Esophagus muscularis mucosa (tissue), 4 donors: ENCODE measurements around the gene PRDM5. TPM values are rescaled to one million over a fixed set of nuclear protein-coding genes. Genes with fewer than 3 reads are reported as not detected.

Experiments
- DNase-seq: peaks from one replicate; pipeline ENCODE4 v3.0.0-alpha.2; 2017; ENCODE audit errors: extremely low spot score
- H3K27ac ChIP-seq, 4 donors: fragments of 200-600 bp; sonication (generic); replicated peaks in 1 of 4; 1 replicate in 3 of 4; 2 replicates in 1 of 4; pipeline ENCODE4 v1.5.1; 2016 to 2019; ENCODE audit warnings: mild to moderate bottlenecking in 1 of 4
- H3K27me3 ChIP-seq, 4 donors: fragments of 200-600 bp; sonication (generic); one replicate each; pipeline versions ENCODE4 v1.5.1 to v1.6.0; 2016 to 2019
- H3K36me3 ChIP-seq, 4 donors: fragments of 200-600 bp; sonication (generic); one replicate each; pipeline ENCODE4 v1.5.1; 2016 to 2019
- H3K4me1 ChIP-seq, 4 donors: fragments of 200-600 bp; sonication (generic); one replicate each; pipeline ENCODE4 v1.5.1; 2016 to 2019
- H3K4me3 ChIP-seq, 4 donors: fragments of 200-600 bp; sonication (generic); 1 replicate in 2 of 4; 2 replicates in 2 of 4; pipeline ENCODE4 v1.5.1; 2016 to 2019; ENCODE audit warnings: mild to moderate bottlenecking in 4 of 4, moderate library complexity in 1 of 4
- H3K9me3 ChIP-seq, 4 donors: fragments of 200-600 bp; sonication (generic); 1 replicate in 3 of 4; 2 replicates in 1 of 4; pipeline ENCODE4 v1.5.1; 2016 to 2019
- EP300 ChIP-seq: sonication (generic); formaldehyde crosslinking; IDR thresholded peaks from one replicate; pipeline ENCODE4 v1.6.1; 2017; ENCODE audit warnings: antibody characterized with exemption
- POLR2A ChIP-seq: fragments of 450-650 bp; IDR thresholded peaks from one replicate; pipeline ENCODE4 v1.6.1; 2017; ENCODE audit warnings: antibody characterized with exemption, moderate library complexity, mild to moderate bottlenecking, low read depth
- POLR2AphosphoS5 ChIP-seq, 2 donors: sonication (generic); formaldehyde crosslinking; IDR thresholded peaks; one replicate each; pipeline ENCODE4 v1.6.1; 2017; ENCODE audit warnings: antibody characterized with exemption in 2 of 2
- WGBS: methylation state at CpG from one replicate; pipeline ENCODE4 v1.1.5; 2018; 5-methylcytosine and 5-hydroxymethylcytosine counted together
- intact Hi-C: fragments of 100-400 bp; cut with DNase I; formaldehyde crosslinking; loops from one replicate; pipeline ENCODE4 v1.15.1; 2023
- total RNA-seq, 4 donors: library from RNA; depleted of rRNA; stranded (reverse); fragments of >200 nt; gene quantifications; one replicate each; pipeline versions ENCODE4 v1.1.0 to v1.2.1, GENCODE V29; 2016
- TF ChIP-seq, protein P1 (sequence below), 3 experiments: fragments of 200-600 bp in 2 of 3; fragments of 450-650 bp in 1 of 3; sonication (generic) in 2 of 3; IDR thresholded peaks; one replicate each; pipeline ENCODE4 v1.5.1; 2017 to 2019; ENCODE audit warnings: antibody characterized with exemption in 3 of 3, mild to moderate bottlenecking in 2 of 3, moderate library complexity in 1 of 3

PRDM5 gene
- total RNA-seq, 4 donors from 2014 or later: 10.8 to 17.0 (median 15.4) TPM

DNA sequence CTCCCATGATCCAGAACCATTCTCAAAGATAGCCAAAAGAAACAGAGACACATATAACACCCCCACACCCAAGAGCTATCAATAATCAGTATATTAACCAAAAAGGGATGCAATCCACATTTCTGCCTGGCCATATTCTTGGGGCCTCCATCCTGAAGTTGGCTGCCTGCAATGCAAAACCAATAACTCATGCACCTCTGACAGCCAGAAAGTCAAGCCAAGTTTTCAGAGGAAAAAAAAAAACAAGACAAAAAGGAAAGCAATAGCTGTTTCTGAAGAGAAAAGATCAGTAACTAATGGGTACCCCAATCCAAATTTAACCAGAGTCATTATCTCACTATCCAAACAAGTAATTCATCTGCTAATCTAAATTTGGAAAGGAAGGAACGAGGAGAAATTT lies 7.3 kb upstream of the PRDM5 start:
- no peaks in the 10 kb centered on the region for H3K27me3 ChIP-seq
- no peaks in the 10 kb centered on the region for H3K4me1 ChIP-seq
- intact Hi-C loops: no loop called here
- no peak for DNase-seq
- 46% methylated on average over 1 of the region's 1 CpG for WGBS
- H3K36me3 ChIP-seq: no peaks in the 10 kb centered on the region
- no peak overlapping the region for H3K27ac ChIP-seq
- H3K4me3 ChIP-seq: no peak overlapping the region
- no peak for TF ChIP-seq POLR2AphosphoS5 (IDR thresholded peaks at IDR 0.05)
- TF ChIP-seq, protein P1, sequence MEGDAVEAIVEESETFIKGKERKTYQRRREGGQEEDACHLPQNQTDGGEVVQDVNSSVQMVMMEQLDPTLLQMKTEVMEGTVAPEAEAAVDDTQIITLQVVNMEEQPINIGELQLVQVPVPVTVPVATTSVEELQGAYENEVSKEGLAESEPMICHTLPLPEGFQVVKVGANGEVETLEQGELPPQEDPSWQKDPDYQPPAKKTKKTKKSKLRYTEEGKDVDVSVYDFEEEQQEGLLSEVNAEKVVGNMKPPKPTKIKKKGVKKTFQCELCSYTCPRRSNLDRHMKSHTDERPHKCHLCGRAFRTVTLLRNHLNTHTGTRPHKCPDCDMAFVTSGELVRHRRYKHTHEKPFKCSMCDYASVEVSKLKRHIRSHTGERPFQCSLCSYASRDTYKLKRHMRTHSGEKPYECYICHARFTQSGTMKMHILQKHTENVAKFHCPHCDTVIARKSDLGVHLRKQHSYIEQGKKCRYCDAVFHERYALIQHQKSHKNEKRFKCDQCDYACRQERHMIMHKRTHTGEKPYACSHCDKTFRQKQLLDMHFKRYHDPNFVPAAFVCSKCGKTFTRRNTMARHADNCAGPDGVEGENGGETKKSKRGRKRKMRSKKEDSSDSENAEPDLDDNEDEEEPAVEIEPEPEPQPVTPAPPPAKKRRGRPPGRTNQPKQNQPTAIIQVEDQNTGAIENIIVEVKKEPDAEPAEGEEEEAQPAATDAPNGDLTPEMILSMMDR (IDR thresholded peaks at IDR 0.05): no peak
- TF ChIP-seq POLR2A: no peak
- TF ChIP-seq EP300: no peak
- H3K9me3 ChIP-seq: no peaks in the 10 kb centered on the region

DNA sequence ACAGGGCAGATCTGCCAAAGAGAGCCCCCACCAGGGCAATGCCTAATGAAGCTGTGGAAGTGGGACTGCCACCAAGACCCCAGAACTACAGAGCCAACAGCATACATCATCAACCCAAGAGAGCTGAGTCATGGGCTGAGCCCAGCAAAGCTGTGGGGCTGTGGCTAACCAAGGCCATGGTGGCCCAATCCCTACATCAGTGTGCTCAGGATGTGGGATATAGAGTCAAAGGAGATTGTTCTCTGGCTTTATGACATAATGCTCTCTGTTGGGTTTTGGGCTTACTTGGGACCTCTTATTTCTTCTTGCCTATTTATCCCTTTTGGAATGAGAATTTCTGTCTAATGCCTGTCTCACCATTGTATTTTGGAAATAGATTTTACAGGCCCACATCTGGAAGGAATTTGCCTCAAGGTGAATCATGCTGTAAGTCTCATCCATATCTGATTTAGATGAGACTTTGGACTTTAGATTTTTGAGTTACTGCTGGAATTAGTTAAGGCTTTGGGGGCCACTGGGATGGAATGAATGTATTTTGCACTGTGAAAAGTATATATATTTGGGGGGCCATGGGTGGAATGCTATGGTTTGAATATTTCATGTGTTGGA lies 5.4 kb upstream of the PRDM5 start:
- intact Hi-C loops: no loop called here
- Histone ChIP-seq H3K27me3 (no peaks in the 10 kb centered on the region), H3K36me3 (no peaks in the 10 kb centered on the region), H3K9me3 (no peaks in the 10 kb centered on the region), H3K4me1 (peaks cover 0 to 7% (median 2%) of the 10 kb centered on the region in 4 donors), H3K4me3 (no peak overlapping the region), H3K27ac (no peak overlapping the region)
- TF ChIP-seq, protein P1 (IDR thresholded peaks at IDR 0.05): no peak
- TF ChIP-seq EP300: no peak
- no peak for TF ChIP-seq POLR2AphosphoS5 (IDR thresholded peaks at IDR 0.05)
- no peak for TF ChIP-seq POLR2A
- no peak for DNase-seq

DNA sequence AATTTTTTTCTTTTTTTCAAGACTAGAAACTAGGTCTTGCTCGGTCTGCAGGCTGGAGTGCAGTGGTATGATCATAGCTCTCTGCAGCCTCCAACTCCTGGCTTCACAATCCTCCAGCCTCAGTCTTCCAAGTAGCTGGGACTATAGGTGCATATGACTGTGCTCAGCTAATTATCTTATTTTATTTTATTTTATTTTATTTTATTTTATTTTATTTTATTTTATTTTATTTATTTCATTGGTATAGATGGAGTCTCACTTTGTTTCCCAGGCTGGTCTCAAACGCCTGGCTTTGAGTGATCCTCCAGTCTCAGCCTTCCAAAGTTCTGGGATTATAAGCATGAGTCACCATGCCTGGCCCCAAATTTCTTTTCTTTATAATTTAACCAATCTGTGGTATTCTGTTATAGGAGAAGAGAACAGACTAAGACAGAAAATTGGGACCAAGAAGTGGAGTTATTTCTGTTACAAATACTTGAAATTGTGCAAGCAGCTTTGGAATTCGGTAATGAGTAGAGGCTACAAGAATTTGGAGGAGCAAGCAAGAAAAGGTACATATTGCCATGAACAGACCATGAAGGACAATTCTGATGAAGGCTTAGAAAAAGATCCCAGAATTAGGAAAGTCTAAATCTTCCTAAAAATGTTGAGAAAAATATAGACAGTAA lies 4.0 kb upstream of the PRDM5 start:
- no peaks in the 10 kb centered on the region for H3K9me3 ChIP-seq
- TF ChIP-seq POLR2AphosphoS5 (IDR thresholded peaks at IDR 0.05) (no peak), EP300 (no peak), POLR2A (no peak)
- TF ChIP-seq, protein P1 (IDR thresholded peaks at IDR 0.05): no peak
- no peaks in the 10 kb centered on the region for H3K36me3 ChIP-seq
- no peak for DNase-seq
- H3K4me1 ChIP-seq: peaks cover under 1 to 9% (median 5%) of the 10 kb centered on the region in 4 donors
- intact Hi-C loops: no loop called here
- H3K4me3 ChIP-seq: no peak overlapping the region
- H3K27ac ChIP-seq: no peak overlapping the region
- WGBS: 89% methylated on average over 3 of the region's 3 CpGs
- H3K27me3 ChIP-seq: no peaks in the 10 kb centered on the region

- no peaks in the 10 kb centered on the region for H3K9me3 ChIP-seq
- H3K4me1 ChIP-seq: peaks cover 9 to 24% (median 18%) of the 10 kb centered on the region in 4 donors
- no peak overlapping the region for H3K4me3 ChIP-seq
- H3K36me3 ChIP-seq: no peaks in the 10 kb centered on the region
- TF ChIP-seq EP300 (no peak), POLR2AphosphoS5 (IDR thresholded peaks at IDR 0.05) (no peak), POLR2A (no peak)
- TF ChIP-seq, protein P1 (IDR thresholded peaks at IDR 0.05): no peak
- H3K27me3 ChIP-seq: no peaks in the 10 kb centered on the region
- DNase-seq: no peak
- 95% methylated on average over 3 of the region's 3 CpGs for WGBS
- no peak overlapping the region for H3K27ac ChIP-seq
- intact Hi-C loops: loop anchor here (5.0 kb wide), 1 partner anchor 147 kb away; the partner anchor contains the start of gene NDNF
Observed at GRCh38 chr4:120924931-120925330, 2.4 kb upstream of the PRDM5 start.
